GM21360 (cell line): ENCODE measurements around the gene HOXD11.

ENCODE experiments used
- ATAC-seq: cut with Tn5 transposase; IDR thresholded peaks from one replicate; pipeline ENCODE4 v1.9.1; 2021; ENCODE audit warnings: mild to moderate bottlenecking, moderate library complexity; ENCODE audit not compliant: unreplicated experiment

The HOXD11 gene

DNA sequence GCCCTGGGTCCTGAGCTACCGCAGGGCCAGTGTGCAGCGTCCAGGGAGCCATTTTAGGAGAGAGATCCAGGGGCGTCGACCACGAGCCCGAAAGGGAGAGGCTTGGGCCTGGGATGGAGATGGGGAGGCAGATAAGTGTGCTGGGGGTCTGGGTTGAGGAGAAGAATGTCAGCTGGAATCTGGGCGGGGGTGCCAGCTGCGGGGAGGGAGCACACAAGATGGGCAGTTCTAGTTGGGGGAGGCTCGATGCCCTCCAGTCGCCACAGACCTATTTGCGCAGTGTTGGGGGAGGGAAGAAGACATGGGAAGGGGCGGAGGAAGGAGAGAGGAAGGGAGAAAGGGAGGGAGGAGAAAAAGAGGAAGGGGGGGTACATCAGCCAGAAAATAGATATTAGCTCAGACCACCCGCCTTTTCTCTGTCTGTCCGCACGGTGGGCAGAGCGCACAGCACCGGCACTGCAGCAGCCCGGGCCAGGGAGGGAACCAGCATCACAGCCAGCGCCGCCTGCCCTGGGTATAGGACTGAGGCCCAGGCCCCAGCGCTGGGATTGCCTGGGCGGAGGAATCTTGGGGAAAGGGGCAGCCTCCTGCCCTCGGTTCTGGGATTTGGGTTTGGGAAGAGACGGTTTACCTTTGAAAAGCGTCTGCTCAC lies 1.9 kb upstream of the HOXD11 start:
- no peak for ATAC-seq

GRCh38 chr2:176105730-176106580 lies 1.1 kb upstream of the HOXD11 start:
- ATAC-seq: no peak

DNA sequence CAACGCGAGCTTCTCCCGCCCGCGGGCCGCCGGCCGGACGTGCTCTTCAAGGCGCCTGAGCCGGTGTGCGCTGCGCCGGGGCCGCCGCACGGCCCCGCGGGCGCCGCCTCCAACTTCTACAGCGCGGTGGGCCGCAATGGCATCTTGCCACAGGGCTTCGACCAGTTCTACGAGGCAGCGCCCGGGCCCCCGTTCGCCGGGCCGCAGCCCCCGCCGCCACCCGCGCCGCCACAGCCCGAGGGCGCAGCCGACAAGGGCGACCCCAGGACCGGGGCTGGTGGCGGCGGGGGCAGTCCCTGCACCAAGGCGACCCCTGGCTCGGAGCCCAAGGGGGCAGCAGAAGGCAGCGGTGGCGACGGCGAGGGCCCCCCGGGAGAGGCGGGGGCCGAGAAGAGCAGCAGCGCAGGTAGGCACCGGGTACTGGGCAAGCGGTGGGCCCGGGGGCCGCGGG lies 676 bp downstream of the HOXD11 start:
- ATAC-seq: no peak

DNA sequence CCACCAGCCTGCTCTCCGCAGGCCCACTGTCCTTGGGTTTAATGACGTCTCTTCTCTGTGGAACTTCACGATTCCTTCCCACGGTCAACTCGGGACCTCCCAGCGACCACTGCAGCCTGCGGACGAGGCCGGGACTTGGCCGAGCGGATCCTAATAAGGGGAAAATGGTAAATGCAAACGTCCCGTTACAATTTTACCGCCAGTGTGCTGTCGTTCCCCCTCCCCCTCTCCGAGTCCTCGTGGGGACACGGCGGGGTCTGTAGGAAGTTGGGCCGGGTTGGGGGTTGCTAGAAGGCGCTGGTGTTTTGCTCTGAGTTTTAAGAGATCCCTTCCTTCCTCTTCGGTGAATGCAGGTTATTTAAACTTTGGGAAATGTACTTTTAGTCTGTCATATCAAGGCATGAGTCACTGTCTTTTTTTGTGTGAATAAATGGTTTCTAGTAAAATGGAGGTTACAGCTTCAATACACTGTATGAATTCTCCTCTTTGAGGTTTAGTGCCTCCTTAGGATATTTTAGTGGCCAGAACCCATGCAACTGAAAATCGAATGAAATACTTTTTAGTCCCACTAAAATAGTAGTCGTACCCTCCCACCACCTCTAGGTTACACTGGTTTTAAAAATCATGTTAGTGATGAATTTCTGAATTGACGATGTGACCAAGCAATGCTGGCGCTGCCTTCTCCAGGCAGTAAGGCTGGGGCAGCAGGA lies 2.3 kb downstream of the HOXD11 start:
- ATAC-seq: no peak

GRCh38 chr2:176109946-176110345 lies 2.9 kb downstream of the HOXD11 start:
- ATAC-seq: no peak

GRCh38 chr2:176110415-176111308 lies 3.6 kb downstream of the HOXD11 start:
- no peak for ATAC-seq

GRCh38 chr2:176111309-176111663 lies 4.2 kb downstream of the HOXD11 start:
- no peak for ATAC-seq

- no peak for ATAC-seq
Observed at GRCh38 chr2:176111846-176112374, 4.8 kb downstream of the HOXD11 start.

DNA sequence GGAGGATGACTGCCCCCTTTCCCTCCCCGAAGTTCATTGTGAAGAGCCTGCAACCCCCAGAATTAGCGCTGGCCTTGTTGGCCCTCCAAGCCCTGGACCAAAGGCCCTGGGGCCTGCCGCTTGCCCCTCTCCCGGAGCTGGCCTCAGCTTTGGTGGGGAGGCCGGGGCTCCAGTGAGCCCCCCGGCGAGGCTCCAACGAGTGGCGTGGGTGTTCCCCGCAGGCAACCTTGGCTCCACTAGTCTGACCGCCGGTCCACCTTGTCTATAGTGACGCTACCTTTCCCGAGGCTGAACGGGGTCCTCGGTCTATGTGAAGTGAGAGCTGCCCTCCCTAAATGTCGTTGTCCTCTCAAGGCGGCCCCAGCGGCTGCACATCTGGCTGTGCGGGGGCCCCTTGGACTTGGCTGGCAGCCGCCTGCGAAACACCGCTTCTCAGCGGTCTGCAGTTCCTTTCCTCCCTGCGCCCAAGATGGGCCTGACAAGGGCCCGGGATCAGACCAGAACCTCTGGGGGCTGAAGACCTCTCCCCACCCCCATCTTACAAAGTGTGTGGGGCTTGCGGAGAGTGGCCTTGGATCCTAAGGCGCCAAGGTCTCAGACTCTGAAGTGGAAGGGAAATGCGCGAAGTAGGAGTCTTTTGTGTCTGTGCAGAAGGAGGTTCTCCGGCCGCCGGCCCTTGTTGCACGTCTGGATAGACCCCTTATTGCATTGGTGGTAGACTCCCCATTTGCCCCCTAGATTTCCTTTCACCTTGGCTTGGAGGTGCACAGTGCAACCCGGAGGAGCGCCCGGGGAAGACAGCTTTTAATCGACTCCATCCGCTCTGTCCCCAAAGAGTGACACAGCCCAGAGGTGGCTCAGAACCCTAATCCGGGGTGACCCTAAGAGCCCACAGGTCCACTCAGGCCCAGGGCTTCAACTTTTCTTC lies 5.6 kb downstream of the HOXD11 start:
- no peak for ATAC-seq

- no peak for ATAC-seq
Observed at GRCh38 chr2:176114120-176114929, 7.2 kb downstream of the HOXD11 start.

DNA sequence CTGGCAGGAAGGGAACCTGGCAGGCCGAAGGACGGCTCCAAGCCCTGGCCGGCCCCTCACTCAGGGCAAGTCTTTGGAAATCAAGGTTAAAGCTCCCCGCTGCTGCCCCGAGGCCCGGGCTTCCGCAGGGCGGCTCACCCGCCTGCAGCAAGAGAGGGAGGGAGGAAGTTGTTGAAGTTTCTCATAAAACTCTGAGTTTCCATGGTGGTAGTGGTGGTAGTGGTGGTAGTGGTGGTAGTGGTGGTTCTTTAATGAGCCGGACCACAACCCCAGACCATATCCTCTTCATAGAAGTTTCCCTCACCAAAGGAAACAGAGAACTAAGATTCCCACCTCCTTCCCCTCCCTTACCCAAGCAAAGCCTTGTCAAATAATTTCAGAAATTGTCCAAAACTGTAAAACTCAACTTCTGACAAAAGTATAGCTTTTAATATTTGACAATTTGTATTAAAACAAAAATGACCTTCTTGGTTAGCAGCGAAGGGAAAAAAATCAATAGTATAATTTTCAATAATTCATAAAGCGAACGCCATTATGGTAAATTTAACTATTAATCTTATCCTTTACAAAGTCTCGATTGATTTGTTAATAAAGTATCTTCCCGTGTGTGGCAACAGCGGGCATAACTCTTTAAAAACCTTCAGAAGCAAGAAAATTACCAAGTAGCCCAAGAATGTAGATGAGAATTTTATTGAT lies 8.0 kb downstream of the HOXD11 start:
- ATAC-seq: no peak

GRCh38 chr2:176115883-176116813 lies 9.1 kb downstream of the HOXD11 start, which contains the start of gene HOXD10:
HOXD10 (plus strand) TSS chr2:176116778; CDS start chr2:176116834, 56 bp downstream.
- ATAC-seq: no peak

GRCh38 chr2:176117162-176117822 lies 10.2 kb downstream of the HOXD11 start:
- ATAC-seq: no peak

DNA sequence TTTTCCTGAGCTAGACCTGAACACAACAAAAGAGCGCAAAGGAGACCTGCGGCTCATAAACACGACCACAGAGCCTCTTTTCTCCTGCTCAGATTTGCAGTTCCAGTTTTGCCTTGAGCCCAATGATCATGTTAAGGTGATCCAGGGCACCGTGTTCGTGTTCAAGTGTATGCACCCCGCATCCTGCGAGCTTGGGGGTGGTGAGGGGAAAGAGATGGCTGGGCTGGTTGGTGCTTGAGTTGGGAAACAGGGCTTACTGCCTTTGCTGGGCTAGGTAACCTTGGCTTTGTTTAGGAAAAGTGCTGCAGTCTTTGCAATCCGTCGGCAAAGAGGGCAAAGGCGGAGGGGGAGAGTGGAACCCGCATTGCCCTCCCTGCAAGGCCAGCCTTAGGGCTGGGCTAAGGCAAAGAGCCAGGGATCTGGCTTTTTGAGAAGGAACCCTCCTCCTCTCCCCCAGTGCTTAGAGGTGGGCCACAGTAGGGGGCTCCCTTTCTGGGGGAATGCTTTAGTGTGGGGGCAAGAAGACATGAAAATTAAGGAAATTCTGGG lies 10.8 kb downstream of the HOXD11 start:
- no peak for ATAC-seq

DNA sequence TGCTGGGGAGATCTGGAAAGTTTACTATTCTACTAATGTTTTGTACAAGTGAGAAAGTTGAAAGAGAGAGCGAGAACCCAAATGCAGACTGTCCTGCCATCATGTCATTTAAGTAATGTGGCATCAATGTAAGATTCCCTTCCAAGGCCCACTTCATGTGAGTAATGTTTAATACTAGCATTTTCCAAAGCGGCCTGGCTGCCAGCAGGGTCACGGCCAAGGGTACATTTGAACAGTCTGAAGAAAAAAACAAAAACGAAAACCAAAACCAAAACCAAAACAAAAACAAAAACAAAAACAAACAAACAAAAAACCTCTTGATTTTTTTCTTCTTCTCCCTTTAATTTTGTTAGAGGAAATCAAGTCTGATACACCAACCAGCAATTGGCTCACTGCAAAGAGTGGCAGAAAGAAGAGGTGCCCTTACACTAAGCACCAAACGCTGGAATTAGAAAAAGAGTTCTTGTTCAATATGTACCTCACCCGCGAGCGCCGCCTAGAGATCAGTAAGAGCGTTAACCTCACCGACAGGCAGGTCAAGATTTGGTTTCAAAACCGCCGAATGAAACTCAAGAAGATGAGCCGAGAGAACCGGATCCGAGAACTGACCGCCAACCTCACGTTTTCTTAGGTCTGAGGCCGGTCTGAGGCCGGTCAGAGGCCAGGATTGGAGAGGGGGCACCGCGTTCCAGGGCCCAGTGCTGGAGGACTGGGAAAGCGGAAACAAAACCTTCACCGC lies 11.7 kb downstream of the HOXD11 start:
- no peak for ATAC-seq
